ENCODE results near the gene DPYSL3. TPM values are rescaled to one million over a fixed set of nuclear protein-coding genes. Genes with fewer than 3 reads are reported as not detected.

Gene DPYSL3
- total RNA-seq, 1 donor from 2014 or later: 42.4 TPM

- DNase-seq (ENCODE audit: low read depth): no peak
- H3K27me3 ChIP-seq (ENCODE audit: control insufficient read depth, insufficient read depth, low read length): no peaks in the 10 kb centered on the region
- no peak for TF ChIP-seq CTCF (IDR thresholded peaks at IDR 0.05; ENCODE audit: insufficient read depth, low read length, poor library complexity, severe bottlenecking)
Measured at GRCh38 chr5:147552897-147553296, 43.0 kb upstream of the DPYSL3 start.

GRCh38 chr5:147551677-147552076, 41.8 kb upstream of the DPYSL3 start:
- H3K36me3 ChIP-seq (ENCODE audit: control insufficient read depth, insufficient read depth, low read length): no peaks in the 10 kb centered on the region
- no peak for TF ChIP-seq CTCF (IDR thresholded peaks at IDR 0.05; ENCODE audit: insufficient read depth, low read length, poor library complexity, severe bottlenecking)
- H3K27me3 ChIP-seq (ENCODE audit: control insufficient read depth, insufficient read depth, low read length): no peaks in the 10 kb centered on the region
- DNase-seq (ENCODE audit: low read depth): no peak
- no peak overlapping the region for H3K4me3 ChIP-seq (ENCODE audit: low read depth, low read length)

More at GRCh38 chr5:147552897-147553296, 43.0 kb upstream of the DPYSL3 start:
- Histone ChIP-seq H3K36me3 (ENCODE audit: control insufficient read depth, insufficient read depth, low read length) (no peaks in the 10 kb centered on the region), H3K4me3 (ENCODE audit: low read depth, low read length) (no peak overlapping the region)

- no peak overlapping the region for H3K4me3 ChIP-seq (ENCODE audit: low read depth, low read length)
- no peak for DNase-seq (ENCODE audit: low read depth)
- H3K36me3 ChIP-seq (ENCODE audit: control insufficient read depth, insufficient read depth, low read length): no peaks in the 10 kb centered on the region
- TF ChIP-seq CTCF (IDR thresholded peaks at IDR 0.05; ENCODE audit: insufficient read depth, low read length, poor library complexity, severe bottlenecking): no peak
- no peaks in the 10 kb centered on the region for H3K27me3 ChIP-seq (ENCODE audit: control insufficient read depth, insufficient read depth, low read length)
Measured at GRCh38 chr5:147547730-147548129, 37.9 kb upstream of the DPYSL3 start.

GRCh38 chr5:147544556-147544955, 34.7 kb upstream of the DPYSL3 start:
- Histone ChIP-seq H3K36me3 (ENCODE audit: control insufficient read depth, insufficient read depth, low read length) (no peaks in the 10 kb centered on the region), H3K27me3 (ENCODE audit: control insufficient read depth, insufficient read depth, low read length) (no peaks in the 10 kb centered on the region), H3K4me3 (ENCODE audit: low read depth, low read length) (no peak overlapping the region)
- DNase-seq (ENCODE audit: low read depth): no peak
- no peak for TF ChIP-seq CTCF (IDR thresholded peaks at IDR 0.05; ENCODE audit: insufficient read depth, low read length, poor library complexity, severe bottlenecking)

- Histone ChIP-seq H3K36me3 (ENCODE audit: control insufficient read depth, insufficient read depth, low read length) (no peaks in the 10 kb centered on the region), H3K4me3 (ENCODE audit: low read depth, low read length) (no peak overlapping the region), H3K27me3 (ENCODE audit: control insufficient read depth, insufficient read depth, low read length) (no peaks in the 10 kb centered on the region)
- DNase-seq (ENCODE audit: low read depth): no peak
- no peak for TF ChIP-seq CTCF (IDR thresholded peaks at IDR 0.05; ENCODE audit: insufficient read depth, low read length, poor library complexity, severe bottlenecking)
Measured at GRCh38 chr5:147539053-147539452, 29.2 kb upstream of the DPYSL3 start.

- no peak for TF ChIP-seq CTCF (IDR thresholded peaks at IDR 0.05; ENCODE audit: insufficient read depth, low read length, poor library complexity, severe bottlenecking)
- Histone ChIP-seq H3K4me3 (ENCODE audit: low read depth, low read length) (no peak overlapping the region), H3K27me3 (ENCODE audit: control insufficient read depth, insufficient read depth, low read length) (no peaks in the 10 kb centered on the region), H3K36me3 (ENCODE audit: control insufficient read depth, insufficient read depth, low read length) (no peaks in the 10 kb centered on the region)
- DNase-seq (ENCODE audit: low read depth): no peak
Measured at GRCh38 chr5:147538236-147538635, 28.4 kb upstream of the DPYSL3 start.

Data from kidney epithelial cell (primary cell).